Tibial nerve (tissue), 4 donors: ENCODE measurements around the gene DDX17. TPM values are rescaled to one million over a fixed set of nuclear protein-coding genes. Genes with fewer than 3 reads are reported as not detected.
"Not testable (repeated sequence)": the region's sequence is repeated elsewhere in the genome, so short reads cannot be mapped to it uniquely, and the experiment has no call there.

ENCODE experiments used
- DNase-seq, 2 donors: peaks; one replicate each; pipeline ENCODE4 v3.0.0-alpha.2; 2019; ENCODE audit warnings: low spot score in 2 of 2
- H3K27ac ChIP-seq, 4 donors: fragments of 200-600 bp; sonication (generic) in 3 of 4; one replicate each; pipeline ENCODE4 v1.5.1; 2017 to 2019; ENCODE audit warnings: mild to moderate bottlenecking in 1 of 4
- H3K27me3 ChIP-seq, 2 donors: fragments of 200-600 bp; sonication (generic) in 1 of 2; one replicate each; pipeline versions ENCODE4 v1.5.1 to v1.6.0; 2017 to 2019
- H3K36me3 ChIP-seq, 3 donors: fragments of 200-600 bp; sonication (generic); one replicate each; pipeline ENCODE4 v1.5.1; 2018 to 2019
- H3K4me1 ChIP-seq, 4 donors: fragments of 200-600 bp; sonication (generic) in 3 of 4; one replicate each; pipeline ENCODE4 v1.5.1; 2017 to 2019
- H3K4me3 ChIP-seq, 4 donors: fragments of 200-600 bp; sonication (generic) in 3 of 4; one replicate each; pipeline ENCODE4 v1.5.1; 2017 to 2019; ENCODE audit warnings: mild to moderate bottlenecking in 1 of 4, moderate library complexity in 1 of 4
- H3K9me3 ChIP-seq, 4 donors: fragments of 200-600 bp; sonication (generic) in 3 of 4; one replicate each; pipeline ENCODE4 v1.5.1; 2017 to 2019
- CTCF ChIP-seq, 5 experiments: fragments of 200-600 bp in 3 of 5; fragments of 450-650 bp in 2 of 5; sonication (generic) in 3 of 5; IDR thresholded peaks; one replicate each; pipeline ENCODE4 v1.5.1; 2016 to 2019; ENCODE audit warnings: antibody characterized with exemption in 5 of 5, mild to moderate bottlenecking in 3 of 5, moderate library complexity in 2 of 5
- EP300 ChIP-seq, 2 donors: sonication (generic); formaldehyde crosslinking; IDR thresholded peaks; one replicate each; pipeline ENCODE4 v1.6.1; 2017; ENCODE audit warnings: antibody characterized with exemption in 2 of 2, mild to moderate bottlenecking in 1 of 2
- POLR2A ChIP-seq, 2 donors: fragments of 450-650 bp; IDR thresholded peaks; one replicate each; pipeline ENCODE4 v1.6.1; 2017; ENCODE audit warnings: antibody characterized with exemption in 2 of 2, mild to moderate bottlenecking in 2 of 2, moderate library complexity in 2 of 2
- WGBS, 2 donors: methylation state at CpG; one replicate each; pipeline ENCODE4 v1.1.5; 2018; 5-methylcytosine and 5-hydroxymethylcytosine counted together
- total RNA-seq, 4 donors: library from RNA; depleted of rRNA; stranded (reverse); fragments of >200 nt; gene quantifications; one replicate each; pipeline ENCODE4 v1.1.0, GENCODE V29; 2016

Gene DDX17
- total RNA-seq, 4 donors from 2014 or later, result 734 to 934 (median 864) TPM

- 88 to 100% methylated on average over 1 of the region's 1 CpG for WGBS, 2 donors
- H3K9me3 ChIP-seq, result no peaks in the 10 kb centered on the region
- H3K27ac ChIP-seq, result no peak overlapping the region
- peaks cover 0 to 29% (median 0%) of the 10 kb centered on the region in 3 donors for H3K36me3 ChIP-seq
- H3K4me1 ChIP-seq, result peaks cover 0 to 11% (median 0%) of the 10 kb centered on the region in 4 donors
- TF ChIP-seq CTCF (IDR thresholded peaks at IDR 0.05), result no peak
- no peak for TF ChIP-seq POLR2A (IDR thresholded peaks at IDR 0.05)
- no peak for TF ChIP-seq EP300 (IDR thresholded peaks at IDR 0.05)
- DNase-seq, result no peak
- no peaks in the 10 kb centered on the region for H3K27me3 ChIP-seq
- H3K4me3 ChIP-seq, result no peak overlapping the region
Observed at GRCh38 chr22:38477585-38477984, 28.5 kb downstream of the DDX17 start.

GRCh38 chr22:38474003-38474607, 32.0 kb downstream of the DDX17 start:
- Histone ChIP-seq H3K36me3 (no peaks in the 10 kb centered on the region), H3K9me3 (no peaks in the 10 kb centered on the region), H3K27me3 (no peaks in the 10 kb centered on the region), H3K4me3 (no peak overlapping the region), H3K27ac (no peak overlapping the region), H3K4me1 (peaks cover 0 to 8% (median 0%) of the 10 kb centered on the region in 4 donors)
- DNase-seq, result no peak
- TF ChIP-seq POLR2A (IDR thresholded peaks at IDR 0.05), result no peak
- TF ChIP-seq EP300 (IDR thresholded peaks at IDR 0.05), result no peak
- TF ChIP-seq CTCF (IDR thresholded peaks at IDR 0.05), result no peak
- WGBS, 2 donors, result 62 to 75% methylated on average over 10 of the region's 10 CpGs

GRCh38 chr22:38471237-38471636, 34.9 kb downstream of the DDX17 start:
- Histone ChIP-seq H3K27me3 (no peaks in the 10 kb centered on the region), H3K9me3 (no peaks in the 10 kb centered on the region), H3K36me3 (no peaks in the 10 kb centered on the region), H3K4me1 (peaks cover 0 to 19% (median 9%) of the 10 kb centered on the region in 4 donors), H3K4me3 (no peak overlapping the region), H3K27ac (no peak overlapping the region)
- 78% methylated on average over 5 to 11 of the region's 11 CpGs for WGBS, 2 donors
- TF ChIP-seq EP300 (IDR thresholded peaks at IDR 0.05) (no peak), POLR2A (IDR thresholded peaks at IDR 0.05) (no peak), CTCF (IDR thresholded peaks at IDR 0.05) (no peak)
- DNase-seq, result no peak

- not testable (repeated sequence) for H3K27ac ChIP-seq, DNase-seq
- 92% methylated on average over 10 of the region's 10 CpGs for WGBS, 2 donors
Observed at GRCh38 chr22:38470179-38470578, 35.9 kb downstream of the DDX17 start.

GRCh38 chr22:38469306-38469781, 36.8 kb downstream of the DDX17 start:
- 87 to 92% methylated on average over 6 of the region's 6 CpGs for WGBS, 2 donors
- Histone ChIP-seq H3K4me3 (no peak overlapping the region), H3K27me3 (no peaks in the 10 kb centered on the region), H3K36me3 (no peaks in the 10 kb centered on the region), H3K9me3 (no peaks in the 10 kb centered on the region), H3K4me1 (peaks cover 0 to 19% (median 9%) of the 10 kb centered on the region in 4 donors), H3K27ac (no peak overlapping the region)
- no peak for DNase-seq
- TF ChIP-seq EP300 (IDR thresholded peaks at IDR 0.05) (no peak), CTCF (IDR thresholded peaks at IDR 0.05) (no peak), POLR2A (IDR thresholded peaks at IDR 0.05) (no peak)

More at GRCh38 chr22:38470179-38470578, 35.9 kb downstream of the DDX17 start:
- not testable (repeated sequence) for H3K36me3 ChIP-seq, H3K27me3 ChIP-seq, H3K4me3 ChIP-seq, H3K9me3 ChIP-seq
- H3K4me1 ChIP-seq, result peaks cover 0 to 19% (median 9%) of the 10 kb centered on the region in 4 donors
